Measurements from ENCODE around the gene MED13L.

- TF ChIP-seq, protein P1, sequence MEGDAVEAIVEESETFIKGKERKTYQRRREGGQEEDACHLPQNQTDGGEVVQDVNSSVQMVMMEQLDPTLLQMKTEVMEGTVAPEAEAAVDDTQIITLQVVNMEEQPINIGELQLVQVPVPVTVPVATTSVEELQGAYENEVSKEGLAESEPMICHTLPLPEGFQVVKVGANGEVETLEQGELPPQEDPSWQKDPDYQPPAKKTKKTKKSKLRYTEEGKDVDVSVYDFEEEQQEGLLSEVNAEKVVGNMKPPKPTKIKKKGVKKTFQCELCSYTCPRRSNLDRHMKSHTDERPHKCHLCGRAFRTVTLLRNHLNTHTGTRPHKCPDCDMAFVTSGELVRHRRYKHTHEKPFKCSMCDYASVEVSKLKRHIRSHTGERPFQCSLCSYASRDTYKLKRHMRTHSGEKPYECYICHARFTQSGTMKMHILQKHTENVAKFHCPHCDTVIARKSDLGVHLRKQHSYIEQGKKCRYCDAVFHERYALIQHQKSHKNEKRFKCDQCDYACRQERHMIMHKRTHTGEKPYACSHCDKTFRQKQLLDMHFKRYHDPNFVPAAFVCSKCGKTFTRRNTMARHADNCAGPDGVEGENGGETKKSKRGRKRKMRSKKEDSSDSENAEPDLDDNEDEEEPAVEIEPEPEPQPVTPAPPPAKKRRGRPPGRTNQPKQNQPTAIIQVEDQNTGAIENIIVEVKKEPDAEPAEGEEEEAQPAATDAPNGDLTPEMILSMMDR (IDR thresholded peaks at IDR 0.05) = no peak
- TF ChIP-seq POLR2A (IDR thresholded peaks at IDR 0.05) = no peak
These were observed 30.1 kb downstream of the MED13L start for GRCh38 chr12:116247377-116247776.

Data from testis (tissue), 2 donors.